Lower leg skin (tissue), 3 donors: ENCODE measurements around the gene TGFBR2.

Experiments used
- POLR2A ChIP-seq, 2 donors: fragments of 450-650 bp; IDR thresholded peaks; one replicate each; pipeline ENCODE4 v1.6.1; 2016 to 2017; ENCODE audit warnings: antibody characterized with exemption in 2 of 2, mild to moderate bottlenecking in 1 of 2, moderate library complexity in 1 of 2
- TF ChIP-seq, protein P1 (sequence below), 3 donors: fragments of 450-650 bp; IDR thresholded peaks; one replicate each; pipeline ENCODE4 v1.5.1; 2016; ENCODE audit warnings: antibody characterized with exemption in 3 of 3, mild to moderate bottlenecking in 3 of 3, moderate library complexity in 2 of 3

DNA sequence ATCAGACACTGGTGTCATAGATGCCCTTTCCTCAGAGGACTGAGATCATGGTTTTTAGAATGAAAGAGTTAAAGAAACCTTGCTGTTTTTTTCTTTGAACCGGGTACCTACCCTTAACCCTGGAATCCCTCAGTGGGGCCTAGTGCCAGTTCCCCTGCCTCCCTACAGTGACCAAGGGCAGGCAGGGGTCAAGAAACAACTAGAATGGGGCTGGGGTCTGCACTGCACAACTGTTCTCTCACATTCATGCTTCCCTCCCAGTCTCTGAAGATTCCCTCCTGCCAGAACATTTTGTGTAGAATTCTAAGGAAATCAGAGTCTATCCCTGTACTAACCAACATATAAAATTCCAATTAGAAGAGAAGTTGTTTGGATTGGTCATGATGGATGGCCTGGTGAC, 47.9 kb downstream of the TGFBR2 start:
- TF ChIP-seq, protein P1, sequence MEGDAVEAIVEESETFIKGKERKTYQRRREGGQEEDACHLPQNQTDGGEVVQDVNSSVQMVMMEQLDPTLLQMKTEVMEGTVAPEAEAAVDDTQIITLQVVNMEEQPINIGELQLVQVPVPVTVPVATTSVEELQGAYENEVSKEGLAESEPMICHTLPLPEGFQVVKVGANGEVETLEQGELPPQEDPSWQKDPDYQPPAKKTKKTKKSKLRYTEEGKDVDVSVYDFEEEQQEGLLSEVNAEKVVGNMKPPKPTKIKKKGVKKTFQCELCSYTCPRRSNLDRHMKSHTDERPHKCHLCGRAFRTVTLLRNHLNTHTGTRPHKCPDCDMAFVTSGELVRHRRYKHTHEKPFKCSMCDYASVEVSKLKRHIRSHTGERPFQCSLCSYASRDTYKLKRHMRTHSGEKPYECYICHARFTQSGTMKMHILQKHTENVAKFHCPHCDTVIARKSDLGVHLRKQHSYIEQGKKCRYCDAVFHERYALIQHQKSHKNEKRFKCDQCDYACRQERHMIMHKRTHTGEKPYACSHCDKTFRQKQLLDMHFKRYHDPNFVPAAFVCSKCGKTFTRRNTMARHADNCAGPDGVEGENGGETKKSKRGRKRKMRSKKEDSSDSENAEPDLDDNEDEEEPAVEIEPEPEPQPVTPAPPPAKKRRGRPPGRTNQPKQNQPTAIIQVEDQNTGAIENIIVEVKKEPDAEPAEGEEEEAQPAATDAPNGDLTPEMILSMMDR (IDR thresholded peaks at IDR 0.05), result no peak
- TF ChIP-seq POLR2A (IDR thresholded peaks at IDR 0.05), result no peak
